ENCODE measurements around the gene SLMAP. TPM values are rescaled to one million over a fixed set of nuclear protein-coding genes. Genes with fewer than 3 reads are reported as not detected.
A peak's percentile ranks its signal among the peaks of the same experiment; 100 is the strongest.

The SLMAP gene
- total and polyA plus RNA-seq, 2 experiments from 2014 or later = 28.4 to 45.2 TPM

GRCh38 chr3:57959423-57960173 lies 203.5 kb downstream of the SLMAP start:
- no peaks in the 10 kb centered on the region for H3K9me3 ChIP-seq (ENCODE audit: low read depth)
- no peak overlapping the region for H3K4me3 ChIP-seq
- no peaks in the 10 kb centered on the region for H3K27me3 ChIP-seq
- DNase-seq (ENCODE audit: low read depth in 1 of 2, low spot score in 1 of 2) = peak in 1 of 2 donors; percentile 75
- no peaks in the 10 kb centered on the region for H3K36me3 ChIP-seq
- TF ChIP-seq, protein P1, sequence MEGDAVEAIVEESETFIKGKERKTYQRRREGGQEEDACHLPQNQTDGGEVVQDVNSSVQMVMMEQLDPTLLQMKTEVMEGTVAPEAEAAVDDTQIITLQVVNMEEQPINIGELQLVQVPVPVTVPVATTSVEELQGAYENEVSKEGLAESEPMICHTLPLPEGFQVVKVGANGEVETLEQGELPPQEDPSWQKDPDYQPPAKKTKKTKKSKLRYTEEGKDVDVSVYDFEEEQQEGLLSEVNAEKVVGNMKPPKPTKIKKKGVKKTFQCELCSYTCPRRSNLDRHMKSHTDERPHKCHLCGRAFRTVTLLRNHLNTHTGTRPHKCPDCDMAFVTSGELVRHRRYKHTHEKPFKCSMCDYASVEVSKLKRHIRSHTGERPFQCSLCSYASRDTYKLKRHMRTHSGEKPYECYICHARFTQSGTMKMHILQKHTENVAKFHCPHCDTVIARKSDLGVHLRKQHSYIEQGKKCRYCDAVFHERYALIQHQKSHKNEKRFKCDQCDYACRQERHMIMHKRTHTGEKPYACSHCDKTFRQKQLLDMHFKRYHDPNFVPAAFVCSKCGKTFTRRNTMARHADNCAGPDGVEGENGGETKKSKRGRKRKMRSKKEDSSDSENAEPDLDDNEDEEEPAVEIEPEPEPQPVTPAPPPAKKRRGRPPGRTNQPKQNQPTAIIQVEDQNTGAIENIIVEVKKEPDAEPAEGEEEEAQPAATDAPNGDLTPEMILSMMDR (IDR thresholded peaks at IDR 0.05; ENCODE audit: low read depth, low read length) = no peak
- H3K4me1 ChIP-seq (ENCODE audit: low read depth) = no peaks in the 10 kb centered on the region
- no peak overlapping the region for H3K27ac ChIP-seq

- Histone ChIP-seq H3K27me3 (no peaks in the 10 kb centered on the region), H3K27ac (no peak overlapping the region), H3K4me1 (ENCODE audit: low read depth) (no peaks in the 10 kb centered on the region), H3K36me3 (no peaks in the 10 kb centered on the region), H3K9me3 (ENCODE audit: low read depth) (no peaks in the 10 kb centered on the region), H3K4me3 (no peak overlapping the region)
- TF ChIP-seq, protein P1 (IDR thresholded peaks at IDR 0.05; ENCODE audit: low read depth, low read length) = no peak
- DNase-seq (ENCODE audit: low read depth in 1 of 2, low spot score in 1 of 2) = no peak
Observed at GRCh38 chr3:57960174-57960505, 204.0 kb downstream of the SLMAP start.

GRCh38 chr3:57961177-57961827 lies 205.2 kb downstream of the SLMAP start:
- Histone ChIP-seq H3K4me1 (ENCODE audit: low read depth) (no peaks in the 10 kb centered on the region), H3K27me3 (no peaks in the 10 kb centered on the region), H3K4me3 (no peak overlapping the region), H3K27ac (no peak overlapping the region), H3K36me3 (no peaks in the 10 kb centered on the region), H3K9me3 (ENCODE audit: low read depth) (no peaks in the 10 kb centered on the region)
- TF ChIP-seq, protein P1 (IDR thresholded peaks at IDR 0.05; ENCODE audit: low read depth, low read length) = no peak
- DNase-seq (ENCODE audit: low read depth in 1 of 2, low spot score in 1 of 2) = no peak

GRCh38 chr3:57961828-57962447 lies 205.8 kb downstream of the SLMAP start:
- Histone ChIP-seq H3K27ac (no peak overlapping the region), H3K4me1 (ENCODE audit: low read depth) (no peaks in the 10 kb centered on the region)
- peak in 1 of 2 donors; percentile 74 for DNase-seq (ENCODE audit: low read depth in 1 of 2, low spot score in 1 of 2)

DNA sequence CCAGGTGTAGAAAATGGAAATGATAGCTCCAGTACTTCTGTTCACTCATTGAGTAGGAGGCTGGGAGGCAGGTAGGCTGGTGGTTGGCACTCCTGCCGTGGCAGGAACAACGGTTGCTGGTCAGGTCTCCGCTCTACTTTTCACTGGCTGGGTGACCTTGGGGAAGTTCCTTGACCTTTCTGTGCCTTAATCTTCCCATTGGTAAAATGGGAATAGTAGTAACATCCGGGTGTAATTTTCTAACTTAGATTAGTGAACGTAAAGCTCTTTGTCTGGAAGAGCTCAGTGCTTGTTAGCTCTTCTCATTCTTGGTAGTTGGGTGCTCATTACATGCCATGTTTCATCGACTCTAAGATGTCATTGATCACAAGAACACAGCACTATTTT lies 206.3 kb downstream of the SLMAP start:
- Histone ChIP-seq H3K9me3 (ENCODE audit: low read depth) (no peaks in the 10 kb centered on the region), H3K36me3 (no peaks in the 10 kb centered on the region), H3K4me1 (ENCODE audit: low read depth) (no peaks in the 10 kb centered on the region), H3K27me3 (no peaks in the 10 kb centered on the region), H3K4me3 (no peak overlapping the region), H3K27ac (no peak overlapping the region)
- TF ChIP-seq, protein P1 (IDR thresholded peaks at IDR 0.05; ENCODE audit: low read depth, low read length) = no peak
- no peak for DNase-seq (ENCODE audit: low read depth in 1 of 2, low spot score in 1 of 2)

More at GRCh38 chr3:57961828-57962447, 205.8 kb downstream of the SLMAP start:
- Histone ChIP-seq H3K9me3 (ENCODE audit: low read depth) (no peaks in the 10 kb centered on the region), H3K4me3 (no peak overlapping the region), H3K27me3 (no peaks in the 10 kb centered on the region), H3K36me3 (no peaks in the 10 kb centered on the region)
- TF ChIP-seq, protein P1 (IDR thresholded peaks at IDR 0.05; ENCODE audit: low read depth, low read length) = peak; percentile 51
